MM.1S (cell line): ENCODE results near the gene SDHA.

ENCODE experiments used
- CTCF ChIP-seq: fragments of 300-600 bp; sonication (generic); IDR thresholded peaks from 2 replicates; pipeline ENCODE4 v1.5.1; 2016; ENCODE audit warnings: antibody characterized with exemption, low read length, mixed read lengths
- EZH2 ChIP-seq: fragments of 300-600 bp; sonication (generic); optimal IDR thresholded peaks from 2 replicates; pipeline ENCODE3; 2017; ENCODE audit warnings: low read depth, mild to moderate bottlenecking, antibody characterized with exemption, low read length, mixed read lengths
- EZH2phosphoT487 ChIP-seq: fragments of 300-600 bp; sonication (generic); IDR thresholded peaks from 2 replicates; pipeline ENCODE4 v1.6.1; 2018; ENCODE audit warnings: antibody characterized with exemption, low read length

DNA sequence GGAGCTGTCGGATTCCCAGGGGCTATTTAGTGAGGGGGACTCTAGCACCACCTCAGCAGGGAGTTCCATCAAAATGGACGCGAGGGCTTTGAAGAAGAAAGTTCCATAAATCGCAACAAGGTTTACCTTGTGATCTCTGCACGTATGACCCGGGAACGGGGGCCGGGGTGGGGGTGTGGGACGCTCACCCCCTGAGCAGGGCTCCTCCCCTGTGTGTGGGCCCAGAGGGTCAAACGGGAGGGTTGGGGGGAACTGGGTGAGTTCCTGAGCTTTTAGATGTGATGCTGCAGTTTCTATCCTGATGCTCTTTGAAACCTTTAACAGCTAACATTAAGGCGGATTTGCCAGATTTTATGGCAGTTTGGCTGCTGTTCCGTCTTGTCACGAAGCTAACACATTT is 45.7 kb upstream of the SDHA start:
- TF ChIP-seq CTCF, result no peak
- no peak for TF ChIP-seq EZH2
- no peak for TF ChIP-seq EZH2phosphoT487
